GM12892 (cell line): Measurements from ENCODE around the gene SPG7.

Experiments
- DNase-seq: peaks from one replicate; pipeline ENCODE4 v3.0.0; 2011; ENCODE audit not compliant: insufficient read length
- FAIRE-seq: peaks from 2 replicates; lab custom pipeline; 2011; peaks lifted over from hg19 to GRCh38; lab: Jason Lieb, UNC
- POLR2A ChIP-seq: IDR thresholded peaks from 2 replicates; pipeline ENCODE4 v1.6.1; 2011; ENCODE audit warnings: low read depth, low read length, control low read depth
- POLR2AphosphoS5 ChIP-seq: IDR thresholded peaks from 2 replicates; pipeline ENCODE4 v1.6.1; 2011; ENCODE audit warnings: low read depth, low read length, control low read depth
- TAF1 ChIP-seq: IDR thresholded peaks from 2 replicates; pipeline ENCODE4 v1.6.1; 2011; ENCODE audit warnings: low read depth, mild to moderate bottlenecking, control low read depth, low read length, borderline replicate concordance

The SPG7 gene

GRCh38 chr16:89596061-89596689 lies 88.0 kb downstream of the SPG7 start:
- FAIRE-seq (no peak), DNase-seq (no peak)
- TF ChIP-seq POLR2A (no peak), TAF1 (no peak), POLR2AphosphoS5 (no peak)

- TF ChIP-seq POLR2A, result no peak
- TF ChIP-seq POLR2AphosphoS5, result no peak
- no peak for TF ChIP-seq TAF1
- no peak for FAIRE-seq
- DNase-seq, result no peak
These were observed 88.9 kb downstream of the SPG7 start for GRCh38 chr16:89596957-89597649.

GRCh38 chr16:89598199-89598598 lies 90.0 kb downstream of the SPG7 start:
- DNase-seq (no peak), FAIRE-seq (no peak)
- no peak for TF ChIP-seq POLR2A
- TF ChIP-seq POLR2AphosphoS5, result no peak
- TF ChIP-seq TAF1, result no peak

GRCh38 chr16:89599451-89599858 lies 91.3 kb downstream of the SPG7 start:
- TF ChIP-seq POLR2A (no peak), TAF1 (no peak), POLR2AphosphoS5 (no peak)
- FAIRE-seq (no peak), DNase-seq (no peak)

GRCh38 chr16:89599902-89600301 lies 91.7 kb downstream of the SPG7 start:
- DNase-seq (no peak), FAIRE-seq (no peak)
- TF ChIP-seq POLR2AphosphoS5, result no peak
- no peak for TF ChIP-seq TAF1
- no peak for TF ChIP-seq POLR2A

- DNase-seq, result no peak
- FAIRE-seq, result no peak
- TF ChIP-seq POLR2AphosphoS5 (no peak), TAF1 (no peak), POLR2A (no peak)
These were observed 92.2 kb downstream of the SPG7 start for GRCh38 chr16:89600427-89600826.

- DNase-seq, result no peak
These were observed 92.8 kb downstream of the SPG7 start for GRCh38 chr16:89600956-89601355.

GRCh38 chr16:89601906-89602272 lies 93.7 kb downstream of the SPG7 start:
- no peak for FAIRE-seq
- DNase-seq, result no peak
- no peak for TF ChIP-seq POLR2A

More at GRCh38 chr16:89600956-89601355, 92.8 kb downstream of the SPG7 start:
- no peak for FAIRE-seq
- TF ChIP-seq POLR2A (no peak), TAF1 (no peak), POLR2AphosphoS5 (no peak)

GRCh38 chr16:89602273-89602951 lies 94.2 kb downstream of the SPG7 start:
- TF ChIP-seq POLR2A, result no peak
- TF ChIP-seq POLR2AphosphoS5, result no peak
- TF ChIP-seq TAF1, result no peak
- FAIRE-seq (peak; percentile 64), DNase-seq (no peak)

- TF ChIP-seq POLR2AphosphoS5 (no peak), POLR2A (no peak), TAF1 (no peak)
- FAIRE-seq, result peak; percentile 27
- no peak for DNase-seq
These were observed 94.9 kb downstream of the SPG7 start for GRCh38 chr16:89602952-89603590.

- FAIRE-seq (no peak), DNase-seq (no peak)
- TF ChIP-seq POLR2AphosphoS5 (no peak), TAF1 (no peak), POLR2A (no peak)
These were observed 96.6 kb downstream of the SPG7 start for GRCh38 chr16:89604764-89605163.

- TF ChIP-seq POLR2A, result no peak
- TF ChIP-seq POLR2AphosphoS5, result no peak
- TF ChIP-seq TAF1, result no peak
- FAIRE-seq (no peak), DNase-seq (no peak)
These were observed 97.2 kb downstream of the SPG7 start for GRCh38 chr16:89605186-89605970.
